H1 (cell line): ENCODE measurements around the gene FLNA. TPM values are rescaled to one million over a fixed set of nuclear protein-coding genes. Genes with fewer than 3 reads are reported as not detected.

Experiments used
- CTCF ChIA-PET: fragments of 300-600 bp; sonication (Branson Sonifier 250); formaldehyde crosslinking; loops from one replicate; lab custom pipeline; 2021; ENCODE audit not compliant: partially characterized antibody; lab: Charles Lee
- POLR2A ChIA-PET: fragments of 300-600 bp; sonication (Branson Sonifier 250); formaldehyde crosslinking; loops from one replicate; lab custom pipeline; 2021; ENCODE audit warnings: inconsistent platforms; ENCODE audit not compliant: partially characterized antibody; lab: Charles Lee
- DNase-seq, 2 experiments: peaks; one replicate each; pipeline versions ENCODE4 v3.0.0 to v3.0.0-alpha.2; 2010 to 2022; ENCODE audit warnings: low spot score in 2 of 2, low read depth in 1 of 2, mixed read lengths in 1 of 2
- FAIRE-seq: peaks from 2 replicates; lab custom pipeline; 2011; peaks lifted over from hg19 to GRCh38; lab: Jason Lieb, UNC
- H2AFZ ChIP-seq: 2 replicates; pipeline ENCODE4 v1.8.1; 2012; ENCODE audit warnings: low read length, inconsistent platforms
- H2AK5ac ChIP-seq: 2 replicates; pipeline ENCODE4 v1.6.1; 2013; ENCODE audit warnings: low read depth, low read length
- H2BK120ac ChIP-seq: replicated peaks from 2 replicates; pipeline ENCODE3; 2013; ENCODE audit warnings: low read depth, low read length, inconsistent platforms
- H2BK12ac ChIP-seq: 2 replicates; pipeline ENCODE4 v1.6.1; 2013; ENCODE audit warnings: low read depth, low read length
- H2BK15ac ChIP-seq: 2 replicates; pipeline ENCODE4 v1.6.1; 2013; ENCODE audit warnings: low read length
- H2BK20ac ChIP-seq: 2 replicates; pipeline ENCODE4 v1.6.1; 2013; ENCODE audit warnings: low read length
- H2BK5ac ChIP-seq: 2 replicates; pipeline ENCODE4 v1.6.1; 2013; ENCODE audit warnings: low read depth, low read length
- H3K14ac ChIP-seq: 2 replicates; pipeline ENCODE4 v1.6.1; 2013; ENCODE audit warnings: inconsistent platforms; ENCODE audit not compliant: insufficient read length
- H3K18ac ChIP-seq: 2 replicates; pipeline ENCODE4 v1.6.1; 2013; ENCODE audit warnings: low read length; ENCODE audit errors: extremely low read depth
- H3K23ac ChIP-seq: 2 replicates; pipeline ENCODE4 v1.6.1; 2013; ENCODE audit warnings: inconsistent platforms; ENCODE audit not compliant: insufficient read length
- H3K23me2 ChIP-seq: 2 replicates; pipeline ENCODE4 v1.6.1; 2013; ENCODE audit warnings: low read depth, low read length
- H3K27ac ChIP-seq: 2 replicates; pipeline ENCODE4 v1.6.1; 2011; ENCODE audit warnings: low read depth, low read length, inconsistent platforms
- H3K27me3 ChIP-seq, 4 experiments: replicated peaks in 1 of 4; 1 replicate in 1 of 4; 2 replicates in 3 of 4; pipeline versions ENCODE4 v1.6.1 to v1.8.1; 2011 to 2013; ENCODE audit warnings: low read length in 3 of 4, mild to moderate bottlenecking in 3 of 4, inconsistent platforms in 2 of 4, mixed read lengths in 2 of 4, moderate library complexity in 1 of 4; ENCODE audit not compliant: control insufficient read depth in 3 of 4, insufficient read depth in 3 of 4; ENCODE audit errors: extremely low read depth in 1 of 4
- H3K36me3 ChIP-seq, 4 experiments: 2 replicates each; pipeline versions ENCODE4 v1.6.1 to v1.8.1; 2011 to 2013; ENCODE audit warnings: mild to moderate bottlenecking in 4 of 4, low read length in 3 of 4, moderate library complexity in 2 of 4, control low read depth in 1 of 4, inconsistent platforms in 1 of 4; ENCODE audit not compliant: insufficient read depth in 4 of 4, control insufficient read depth in 2 of 4
- H3K4ac ChIP-seq: replicated peaks from 2 replicates; pipeline ENCODE3; 2013; ENCODE audit warnings: low read length, low read depth, mixed read lengths, inconsistent platforms; ENCODE audit not compliant: insufficient read length
- H3K4me1 ChIP-seq, 4 experiments: replicated peaks in 1 of 4; 1 replicate in 1 of 4; 2 replicates in 3 of 4; pipeline versions ENCODE4 v1.6.1 to v1.8.1; 2011 to 2013; ENCODE audit warnings: low read length in 3 of 4, inconsistent platforms in 2 of 4, mixed read lengths in 1 of 4; ENCODE audit not compliant: insufficient read depth in 4 of 4, control insufficient read depth in 3 of 4
- H3K4me2 ChIP-seq, 2 experiments: 2 replicates each; pipeline versions ENCODE4 v1.6.1 to v1.8.1; 2011 to 2013; ENCODE audit warnings: low read depth in 2 of 2, low read length in 2 of 2, control low read depth in 1 of 2, inconsistent platforms in 1 of 2, mild to moderate bottlenecking in 1 of 2; ENCODE audit not compliant: insufficient read depth in 1 of 2
- H3K4me3 ChIP-seq, 4 experiments: fragments of 200-600, 300-600 bp in 1 of 4; sonication (generic), shearing (Covaris generic), sonication (Bioruptor Twin) in 1 of 4; 2 replicates each; pipeline versions ENCODE4 v1.5.1 to v1.8.1; 2011 to 2016; ENCODE audit warnings: low read length in 4 of 4, low read depth in 3 of 4, control low read depth in 2 of 4, inconsistent platforms in 2 of 4, mild to moderate bottlenecking in 2 of 4, mixed read lengths in 1 of 4, moderate library complexity in 1 of 4; ENCODE audit not compliant: insufficient read depth in 2 of 4; ENCODE audit errors: extremely low read depth in 1 of 4
- H3K56ac ChIP-seq: replicated peaks from 2 replicates; pipeline ENCODE3; 2013; ENCODE audit warnings: low read depth, mild to moderate bottlenecking, mixed read lengths, low read length, inconsistent platforms; ENCODE audit not compliant: insufficient read length
- H3K79me1 ChIP-seq: 2 replicates; pipeline ENCODE4 v1.6.1; 2013; ENCODE audit warnings: low read depth, low read length, control low read depth
- H3K79me2 ChIP-seq, 2 experiments: 2 replicates each; pipeline versions ENCODE4 v1.6.1 to v1.8.1; 2012 to 2013; ENCODE audit warnings: low read length in 2 of 2, mild to moderate bottlenecking in 2 of 2, inconsistent platforms in 1 of 2; ENCODE audit not compliant: insufficient read depth in 2 of 2, control insufficient read depth in 1 of 2
- H3K9ac ChIP-seq, 4 experiments: replicated peaks in 1 of 4; 1 replicate in 1 of 4; 2 replicates in 3 of 4; pipeline versions ENCODE4 v1.6.1 to v1.8.1; 2011 to 2013; ENCODE audit warnings: low read depth in 3 of 4, low read length in 3 of 4, control low read depth in 2 of 4, mild to moderate bottlenecking in 2 of 4, moderate library complexity in 2 of 4, inconsistent platforms in 1 of 4; ENCODE audit errors: extremely low read depth in 1 of 4
- H3K9me3 ChIP-seq, 2 experiments: 2 replicates each; pipeline versions ENCODE4 v1.6.1 to v1.8.1; 2012 to 2013; ENCODE audit warnings: mild to moderate bottlenecking in 2 of 2, moderate library complexity in 2 of 2, control low read depth in 1 of 2, inconsistent platforms in 1 of 2, low read depth in 1 of 2, low read length in 1 of 2, mixed read lengths in 1 of 2; ENCODE audit not compliant: insufficient read depth in 2 of 2
- H4K20me1 ChIP-seq, 2 experiments: replicated peaks in 1 of 2; 2 replicates each; pipeline versions ENCODE3 to v1.8.1; 2011 to 2013; ENCODE audit warnings: inconsistent platforms in 2 of 2, low read length in 2 of 2, mild to moderate bottlenecking in 1 of 2; ENCODE audit not compliant: insufficient read depth in 2 of 2, control insufficient read depth in 1 of 2
- H4K5ac ChIP-seq: 2 replicates; pipeline ENCODE4 v1.6.1; 2013; ENCODE audit warnings: low read length, low read depth, mixed read lengths, inconsistent platforms; ENCODE audit not compliant: insufficient read length
- H4K8ac ChIP-seq: 2 replicates; pipeline ENCODE4 v1.8.0; 2013; ENCODE audit warnings: mild to moderate bottlenecking, moderate library complexity, low read length, inconsistent platforms; ENCODE audit not compliant: insufficient read depth; ENCODE audit errors: extremely low read depth
- H4K91ac ChIP-seq: replicated peaks from 2 replicates; pipeline ENCODE3; 2013; ENCODE audit warnings: low read length, mixed read lengths, inconsistent platforms; ENCODE audit not compliant: insufficient read length
- BCL11A ChIP-seq, 2 experiments: IDR thresholded peaks; one replicate each; pipeline ENCODE4 v1.6.1; 2011; ENCODE audit warnings: low read depth in 2 of 2, low read length in 2 of 2, mild to moderate bottlenecking in 2 of 2
- CTBP2 ChIP-seq: IDR thresholded peaks from 2 replicates; pipeline ENCODE4 v1.7.0; 2011; ENCODE audit warnings: borderline replicate concordance, mild to moderate bottlenecking, moderate library complexity, mixed read lengths, low read length; ENCODE audit not compliant: insufficient read depth, insufficient read length
- NRF1 ChIP-seq: IDR thresholded peaks from 2 replicates; pipeline ENCODE4 v1.6.1; 2011; ENCODE audit warnings: mild to moderate bottlenecking, low read depth, low read length, improper control_type of control experiment
- POLR2A ChIP-seq, 2 experiments: IDR thresholded peaks; 1 replicate in 1 of 2; 2 replicates in 1 of 2; pipeline ENCODE4 v1.6.1; 2011; ENCODE audit warnings: low read depth in 2 of 2, low read length in 2 of 2, mild to moderate bottlenecking in 2 of 2; ENCODE audit errors: control extremely low read depth in 1 of 2
- POLR2AphosphoS5 ChIP-seq: IDR thresholded peaks from 2 replicates; pipeline ENCODE4 v1.6.1; 2011; ENCODE audit warnings: low read depth, low read length
- RXRA ChIP-seq: IDR thresholded peaks from 2 replicates; pipeline ENCODE4 v1.6.1; 2011; ENCODE audit warnings: low read depth, mild to moderate bottlenecking, low read length, moderate library complexity; ENCODE audit not compliant: insufficient read depth
- TEAD4 ChIP-seq: IDR thresholded peaks from 2 replicates; pipeline ENCODE4 v1.6.1; 2012; ENCODE audit warnings: low read depth, low read length, inconsistent platforms, mixed read lengths
- YY1 ChIP-seq: IDR thresholded peaks from 2 replicates; pipeline ENCODE4 v1.6.1; 2011; ENCODE audit warnings: low read depth, mild to moderate bottlenecking, low read length
- WGBS, 2 experiments: shearing (Covaris generic) in 1 of 2; methylation state at CpG; one replicate each; pipeline versions ENCODE4 v1.1.6 to v1.1.7; 2013 to 2015; ENCODE audit warnings: low lambda C conversion rate in 2 of 2, mixed read lengths in 2 of 2, inconsistent platforms in 1 of 2, low coverage in 1 of 2, missing lambda C conversion rate in 1 of 2; ENCODE audit not compliant: insufficient replicate concordance in 2 of 2, insufficient coverage in 1 of 2, insufficient read length in 1 of 2; ENCODE audit errors: extremely low coverage in 1 of 2, missing lambda C conversion rate in 1 of 2; 5-methylcytosine and 5-hydroxymethylcytosine counted together
- polyA plus RNA-seq, 7 experiments: library from polyadenylated mRNA; depleted of rRNA in 3 of 7; stranded (reverse) in 5 of 7; unstranded in 2 of 7; fragments of >200 nt in 5 of 7; fragments of 200-250 nt in 2 of 7; gene quantifications; 1 replicate in 5 of 7; 2 replicates in 1 of 7; 4 replicates in 1 of 7; pipeline versions ENCODE4 v1.2.1 to v1.2.3, GENCODE V29; 2011 to 2013; ENCODE audit warnings: missing spikeins in 2 of 7, mixed read lengths in 2 of 7
- total RNA-seq: library from RNA; stranded (reverse); fragmentation: NEBNext Ultra II Directional; extraction: Animal tissue kit (Norgen Biotek cat#: 25700); gene quantifications from 2 replicates; pipeline ENCODE4 v1.2.1, GENCODE V29; 2021
- TF ChIP-seq, protein P1 (sequence below): IDR thresholded peaks from 2 replicates; pipeline ENCODE4 v1.6.1; 2011; ENCODE audit warnings: low read length, improper control_type of control experiment

FLNA gene
- total and polyA plus RNA-seq, 2 of the 8 experiments (the other 6 are each of a cell fraction or from before 2014, with no cell fraction given): 315 to 925 TPM

DNA sequence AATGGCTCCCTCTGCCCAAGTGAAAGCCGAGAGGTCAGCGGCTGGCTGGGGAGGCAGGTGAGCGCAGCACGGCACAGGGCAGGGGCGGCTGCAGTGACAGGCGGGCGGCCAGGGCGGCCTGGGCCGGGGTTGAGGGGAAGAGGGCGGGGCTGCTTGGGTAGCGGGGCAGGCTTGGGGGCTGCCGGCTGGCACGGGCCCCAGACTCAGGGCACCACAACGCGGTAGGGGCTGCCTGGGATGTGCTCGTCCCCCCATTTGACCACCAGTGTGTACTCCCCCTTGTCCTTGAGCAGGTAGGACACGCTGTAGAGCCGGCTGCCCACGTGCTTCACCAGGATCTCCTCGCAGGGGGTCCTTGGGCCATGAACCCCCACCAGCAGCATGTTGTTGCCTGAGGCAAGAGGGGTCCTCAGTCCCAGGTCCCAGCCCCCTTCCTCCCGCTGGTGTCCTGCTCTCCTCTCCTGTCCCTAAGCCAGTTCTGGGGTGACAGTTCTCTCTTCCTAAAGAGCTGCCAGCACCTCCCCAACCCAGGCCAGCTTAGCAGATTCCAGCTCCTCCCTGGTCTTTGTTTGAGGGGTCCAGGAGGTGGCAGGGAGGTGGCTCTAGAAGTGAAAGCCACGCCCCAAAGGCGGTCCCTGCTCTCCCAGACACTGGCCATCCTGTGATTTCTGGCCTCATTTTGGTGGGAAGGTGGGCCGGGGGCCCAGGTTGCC, 25.6 kb downstream of the FLNA start:
- no peak overlapping the region for H2BK5ac ChIP-seq
- no peaks in the 10 kb centered on the region for H3K79me1 ChIP-seq
- no peak overlapping the region for H3K4me2 ChIP-seq
- H2BK12ac ChIP-seq: no peak overlapping the region
- no peaks in the 10 kb centered on the region for H3K79me2 ChIP-seq
- DNase-seq (no peak), FAIRE-seq (no peak)
- peaks cover 26 to 57% (median 48%) of the 10 kb centered on the region in 4 experiments for H3K36me3 ChIP-seq
- H3K18ac ChIP-seq: no peak overlapping the region
- no peak overlapping the region for H2BK120ac ChIP-seq
- no peak overlapping the region for H4K91ac ChIP-seq
- no peak overlapping the region for H2BK15ac ChIP-seq
- H3K4me1 ChIP-seq: no peaks in the 10 kb centered on the region
- H3K27ac ChIP-seq: no peak overlapping the region
- H2AFZ ChIP-seq: no peak overlapping the region
- H3K23me2 ChIP-seq: no peaks in the 10 kb centered on the region
- peaks cover 0 to 19% of the 10 kb centered on the region in 2 experiments for H4K20me1 ChIP-seq
- H3K23ac ChIP-seq: no peak overlapping the region
- no peak for TF ChIP-seq TEAD4
- TF ChIP-seq YY1: no peak
- no peak for TF ChIP-seq CTBP2
- no peak for TF ChIP-seq RXRA
- TF ChIP-seq POLR2A (IDR thresholded peaks at IDR 0.05; ENCODE audit: control extremely low read depth in 1 of 2, low read depth in 2 of 2, low read length in 2 of 2): 0 out of 3 replicates have a peak, but pooled peaks of 1 of the 2 experiments have one; percentile 32
- no peak for TF ChIP-seq NRF1
- TF ChIP-seq, protein P1, sequence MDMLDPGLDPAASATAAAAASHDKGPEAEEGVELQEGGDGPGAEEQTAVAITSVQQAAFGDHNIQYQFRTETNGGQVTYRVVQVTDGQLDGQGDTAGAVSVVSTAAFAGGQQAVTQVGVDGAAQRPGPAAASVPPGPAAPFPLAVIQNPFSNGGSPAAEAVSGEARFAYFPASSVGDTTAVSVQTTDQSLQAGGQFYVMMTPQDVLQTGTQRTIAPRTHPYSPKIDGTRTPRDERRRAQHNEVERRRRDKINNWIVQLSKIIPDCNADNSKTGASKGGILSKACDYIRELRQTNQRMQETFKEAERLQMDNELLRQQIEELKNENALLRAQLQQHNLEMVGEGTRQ: no peak
- no peak for TF ChIP-seq BCL11A (IDR thresholded peaks at IDR 0.05; ENCODE audit: low read depth in 2 of 2, low read length in 2 of 2)
- TF ChIP-seq POLR2AphosphoS5: peak; percentile 59; the same call in 1 of the 2 replicates
- H4K5ac ChIP-seq: no peak overlapping the region
- no peak overlapping the region for H2AK5ac ChIP-seq
- H3K9ac ChIP-seq: no peak overlapping the region
- 87% methylated on average over 17 of the region's 24 CpGs; no CpG with 5 or more reads in 1 of the 2 experiments for WGBS, 2 experiments
- H3K27me3 ChIP-seq: no peaks in the 10 kb centered on the region
- H4K8ac ChIP-seq: no peak overlapping the region
- no peak overlapping the region for H3K14ac ChIP-seq
- CTCF ChIA-PET: interaction anchor here (0.8 to 1.5 kb wide), 3 partner anchors 14 to 25 kb away, joined by 3 to 6 read pairs (median 3); no protein-coding TSS in a partner anchor
- no peak overlapping the region for H3K4me3 ChIP-seq
- no peaks in the 10 kb centered on the region for H3K9me3 ChIP-seq
- no peak overlapping the region for H2BK20ac ChIP-seq
- no peak overlapping the region for H3K56ac ChIP-seq
- no peak overlapping the region for H3K4ac ChIP-seq
- POLR2A ChIA-PET: interaction anchor here (1.0 to 15.6 kb wide), 10 partner anchors 9 to 115 kb away, joined by 3 to 348 read pairs (median 11); partner anchors contain the start of genes EMD, FLNA and RPL10
